ENCODE results near the gene YAP1.

YAP1 gene

DNA sequence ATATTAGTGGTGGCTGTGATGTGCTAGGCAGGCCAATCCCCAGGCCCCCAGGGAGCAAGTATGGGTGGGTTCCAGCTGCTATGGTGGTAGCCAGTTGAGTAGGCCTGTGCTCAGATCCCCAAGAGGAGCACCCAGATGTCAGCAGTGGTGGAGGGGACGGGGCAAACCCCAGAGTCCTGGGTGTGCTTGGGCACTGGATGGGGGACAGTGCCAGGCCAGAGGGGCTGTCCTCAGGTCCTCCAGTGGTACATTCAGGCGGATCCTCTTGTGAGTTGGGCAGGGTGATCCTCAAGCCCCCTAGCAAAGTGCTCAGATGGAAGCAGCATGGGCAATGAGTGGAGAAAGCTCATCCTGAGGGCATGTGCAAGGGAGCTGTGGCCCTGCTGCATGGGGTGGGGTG lies 37.0 kb upstream of the YAP1 start:
- DNase-seq (ENCODE audit: low spot score) = no peak
- TF ChIP-seq, protein P1, sequence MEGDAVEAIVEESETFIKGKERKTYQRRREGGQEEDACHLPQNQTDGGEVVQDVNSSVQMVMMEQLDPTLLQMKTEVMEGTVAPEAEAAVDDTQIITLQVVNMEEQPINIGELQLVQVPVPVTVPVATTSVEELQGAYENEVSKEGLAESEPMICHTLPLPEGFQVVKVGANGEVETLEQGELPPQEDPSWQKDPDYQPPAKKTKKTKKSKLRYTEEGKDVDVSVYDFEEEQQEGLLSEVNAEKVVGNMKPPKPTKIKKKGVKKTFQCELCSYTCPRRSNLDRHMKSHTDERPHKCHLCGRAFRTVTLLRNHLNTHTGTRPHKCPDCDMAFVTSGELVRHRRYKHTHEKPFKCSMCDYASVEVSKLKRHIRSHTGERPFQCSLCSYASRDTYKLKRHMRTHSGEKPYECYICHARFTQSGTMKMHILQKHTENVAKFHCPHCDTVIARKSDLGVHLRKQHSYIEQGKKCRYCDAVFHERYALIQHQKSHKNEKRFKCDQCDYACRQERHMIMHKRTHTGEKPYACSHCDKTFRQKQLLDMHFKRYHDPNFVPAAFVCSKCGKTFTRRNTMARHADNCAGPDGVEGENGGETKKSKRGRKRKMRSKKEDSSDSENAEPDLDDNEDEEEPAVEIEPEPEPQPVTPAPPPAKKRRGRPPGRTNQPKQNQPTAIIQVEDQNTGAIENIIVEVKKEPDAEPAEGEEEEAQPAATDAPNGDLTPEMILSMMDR (IDR thresholded peaks at IDR 0.05; ENCODE audit: extremely low read depth, insufficient read depth, missing control alignments) = no peak
- in situ Hi-C loops (cut with MboI; ENCODE audit: low pct_unique_long_range_greater_than_20kb, low sequenced_read_pairs, unreplicated experiment) = no loop called here

DNA sequence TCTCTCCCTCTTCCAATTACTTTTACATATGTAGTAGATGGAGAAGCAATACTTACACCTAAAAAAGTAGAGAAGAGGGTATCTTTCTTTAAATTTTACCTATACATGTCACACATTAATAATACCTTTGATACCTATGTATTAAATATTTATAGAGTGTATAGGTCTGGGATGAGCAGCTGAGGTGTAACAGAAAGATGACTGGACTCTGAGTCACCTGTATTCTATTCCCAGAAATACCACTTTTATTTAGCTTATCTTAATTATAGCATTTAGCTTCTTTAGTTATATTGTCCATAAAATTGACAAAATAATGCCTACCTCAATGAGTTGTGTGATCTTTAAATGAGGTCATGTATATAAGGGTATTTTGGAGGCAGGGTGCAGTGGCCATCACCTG lies 30.6 kb upstream of the YAP1 start:
- TF ChIP-seq, protein P1 (IDR thresholded peaks at IDR 0.05; ENCODE audit: extremely low read depth, insufficient read depth, missing control alignments) = no peak
- DNase-seq (ENCODE audit: low spot score) = no peak
- in situ Hi-C loops (cut with MboI; ENCODE audit: low pct_unique_long_range_greater_than_20kb, low sequenced_read_pairs, unreplicated experiment) = no loop called here

DNA sequence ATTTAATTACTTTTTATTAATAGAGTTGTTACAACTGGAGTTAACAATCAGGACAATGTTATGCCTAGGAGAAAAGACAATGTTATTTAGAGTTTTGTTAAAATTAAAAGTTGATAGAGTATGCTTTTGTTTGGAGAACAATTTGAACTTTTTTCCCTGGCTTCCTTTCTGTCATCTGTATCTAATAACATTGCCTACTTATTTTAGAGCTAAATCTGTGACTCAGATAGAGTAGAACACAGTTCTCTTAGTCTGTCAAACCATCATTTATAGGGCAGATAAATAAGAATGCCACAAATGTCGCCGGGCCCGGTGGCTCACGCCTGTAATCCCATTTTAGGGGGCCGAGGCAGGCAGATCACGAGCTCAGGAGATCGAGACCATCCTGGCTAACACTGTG lies 28.9 kb upstream of the YAP1 start:
- DNase-seq (ENCODE audit: low spot score) = no peak
- TF ChIP-seq, protein P1 (IDR thresholded peaks at IDR 0.05; ENCODE audit: extremely low read depth, insufficient read depth, missing control alignments) = no peak
- in situ Hi-C loops (cut with MboI; ENCODE audit: low pct_unique_long_range_greater_than_20kb, low sequenced_read_pairs, unreplicated experiment) = no loop called here

DNA sequence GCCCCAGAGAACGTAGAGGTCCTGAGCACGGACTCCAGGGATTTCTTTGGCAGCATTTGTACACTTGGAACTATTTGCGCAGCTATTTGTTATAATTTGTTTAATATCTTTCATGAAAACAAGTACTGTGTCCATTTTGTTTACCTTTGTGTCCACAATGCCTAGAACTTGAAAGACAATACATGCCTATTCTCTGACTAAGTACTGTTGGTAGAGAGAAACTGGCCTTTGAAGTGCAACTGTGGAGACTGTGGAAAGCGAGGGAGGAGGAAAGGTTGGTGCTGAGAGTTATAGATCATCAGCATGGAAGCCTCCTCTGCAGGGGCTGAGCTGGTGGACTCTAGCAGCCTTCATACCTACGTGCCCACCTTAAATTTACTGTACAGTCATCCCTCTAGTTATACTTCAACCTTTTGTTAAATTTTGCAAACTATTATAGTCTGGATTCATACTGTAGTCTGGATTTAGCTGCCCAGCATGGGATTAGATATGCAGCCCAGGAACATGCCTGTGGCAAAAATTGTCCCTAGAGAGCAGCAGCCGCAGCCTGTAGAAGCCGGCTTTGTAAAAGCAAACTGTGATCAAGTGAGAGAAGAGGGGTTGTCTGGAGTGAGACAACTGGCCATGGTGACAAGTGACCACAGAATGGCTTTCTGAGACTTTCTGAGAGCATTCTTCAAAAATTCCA lies 24.2 kb upstream of the YAP1 start:
- TF ChIP-seq, protein P1 (IDR thresholded peaks at IDR 0.05; ENCODE audit: extremely low read depth, insufficient read depth, missing control alignments) = no peak
- in situ Hi-C loops (cut with MboI; ENCODE audit: low pct_unique_long_range_greater_than_20kb, low sequenced_read_pairs, unreplicated experiment) = no loop called here
- no peak for DNase-seq (ENCODE audit: low spot score)

DNA sequence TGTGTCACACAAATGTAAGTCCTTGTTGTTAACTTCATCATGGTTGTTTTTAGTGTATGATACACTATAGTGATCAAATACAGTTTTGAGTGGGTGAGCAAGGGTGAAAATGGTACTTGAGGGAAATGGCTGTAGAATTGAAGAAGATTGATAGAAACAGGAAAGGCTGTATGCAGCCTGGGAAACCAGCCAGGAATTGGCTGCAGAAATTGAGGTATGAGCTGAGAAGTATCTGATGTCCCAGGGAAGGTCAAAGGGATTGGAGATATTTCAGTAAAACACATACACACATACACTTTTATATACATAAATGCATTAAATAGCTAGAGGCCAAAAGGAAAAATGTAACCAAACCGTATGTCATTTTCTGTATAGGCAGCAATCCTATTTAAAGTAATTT lies 13.1 kb upstream of the YAP1 start:
- in situ Hi-C loops (cut with MboI; ENCODE audit: low pct_unique_long_range_greater_than_20kb, low sequenced_read_pairs, unreplicated experiment) = no loop called here
- TF ChIP-seq, protein P1 (IDR thresholded peaks at IDR 0.05; ENCODE audit: extremely low read depth, insufficient read depth, missing control alignments) = no peak
- DNase-seq (ENCODE audit: low spot score) = no peak

DNA sequence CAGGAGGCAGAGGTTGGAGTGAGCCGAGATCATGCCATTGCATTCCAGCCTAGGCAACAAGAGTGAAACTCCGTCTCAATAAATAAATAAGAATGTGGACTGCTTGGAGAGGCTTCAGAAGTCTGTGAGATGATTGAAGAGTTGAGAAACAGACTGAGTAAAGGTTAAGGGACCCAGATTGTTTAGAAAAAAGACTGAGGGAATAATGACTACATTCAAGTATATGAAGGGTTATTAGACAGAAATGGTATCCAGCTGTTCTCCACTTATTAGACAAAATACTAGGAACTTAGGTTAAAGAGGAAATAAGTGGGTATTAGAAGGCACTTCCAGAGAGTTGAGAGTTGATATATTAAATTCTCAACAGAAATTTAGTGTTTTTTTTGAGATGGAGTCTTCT lies 10.5 kb upstream of the YAP1 start:
- TF ChIP-seq, protein P1 (IDR thresholded peaks at IDR 0.05; ENCODE audit: extremely low read depth, insufficient read depth, missing control alignments) = no peak
- in situ Hi-C loops (cut with MboI; ENCODE audit: low pct_unique_long_range_greater_than_20kb, low sequenced_read_pairs, unreplicated experiment) = no loop called here
- DNase-seq (ENCODE audit: low spot score) = no peak

Data from GM13977 (cell line).